ENCODE measurements around the gene FIZ1. TPM values are rescaled to one million over a fixed set of nuclear protein-coding genes. Genes with fewer than 3 reads are reported as not detected.

Gene FIZ1
- 17.4 to 26.1 TPM (median 24.0 TPM) in 5 replicates for total RNA-seq (2022; extraction: Qiagen RNA extraction)

GRCh38 chr19:55599468-55599841 is at the start of gene FIZ1:
Gene FIZ1, minus strand, starts transcription at chr19:55599517. Its CDS starts 1,652 bp downstream, at chr19:55597865.

GRCh38 chr19:55647732-55648584 is 48.6 kb upstream of the FIZ1 start, which contains the start of gene CCDC106:
Gene CCDC106, plus strand, starts transcription at chr19:55648212. Its CDS starts 835 bp downstream, at chr19:55649047.

GRCh38 chr19:55643003-55643886 is 43.9 kb upstream of the FIZ1 start, which contains the start of gene ZNF581:
Gene ZNF581, plus strand, starts transcription at chr19:55643649. Its CDS starts 923 bp downstream, at chr19:55644572.

GRCh38 chr19:55640577-55641425 is 41.5 kb upstream of the FIZ1 start, which contains the start of gene ZNF580:
Gene ZNF580, plus strand, starts transcription at chr19:55641002. Its CDS starts 1,507 bp downstream, at chr19:55642509.

GRCh38 chr19:55624109-55625003 is 25.0 kb upstream of the FIZ1 start, which contains the start of gene ZNF784:
Gene ZNF784, minus strand, starts transcription at chr19:55624566. Its CDS starts 5 bp downstream, at chr19:55624561.

GRCh38 chr19:55605637-55606470 is 6.5 kb upstream of the FIZ1 start, which contains the start of gene ZNF865:
Gene ZNF865, plus strand, starts transcription at chr19:55605647. Its CDS starts 7,972 bp downstream, at chr19:55613619.

GRCh38 chr19:55599842-55600661 is 735 bp upstream of the FIZ1 start, which contains the start of gene ZNF524:
Gene ZNF524, plus strand, starts transcription at chr19:55600288. Its CDS starts 1,825 bp downstream, at chr19:55602113.

GRCh38 chr19:55580628-55581144 is 18.6 kb downstream of the FIZ1 start, which contains the start of gene ZNF579:
Gene ZNF579, minus strand, starts transcription at chr19:55580848. Its CDS starts 1,209 bp downstream, at chr19:55579639.

GRCh38 chr19:55545443-55545842 is 53.9 kb downstream of the FIZ1 start, which contains the start of gene SBK3:
Gene SBK3, minus strand, starts transcription at chr19:55545543. Its CDS starts 0 bp downstream, at chr19:55545543.

Other genes starting within 250 kb of the FIZ1 start
- 0.75 to 1.2 TPM (median 0.91 TPM) in 5 replicates for gene COX6B2, start 244.8 kb downstream of the FIZ1 start, total RNA-seq (2022; extraction: Qiagen RNA extraction)
- gene GARIN5B, start 236.3 kb downstream of the FIZ1 start, total RNA-seq (2022; extraction: Qiagen RNA extraction), result 0.08 to 0.22 TPM (median 0.15 TPM) in 5 replicates
- 8.4 to 11.3 TPM (median 8.6 TPM) in 5 replicates for gene IL11, start 229.1 kb downstream of the FIZ1 start, total RNA-seq (2022; extraction: Qiagen RNA extraction)
- 0.86 to 1.9 TPM (median 1.1 TPM) in 5 replicates for gene TMEM190, start 222.7 kb downstream of the FIZ1 start, total RNA-seq (2022; extraction: Qiagen RNA extraction)
- 2.4 to 7.0 TPM (median 4.2 TPM) in 5 replicates for gene TMEM238, start 215.2 kb downstream of the FIZ1 start, total RNA-seq (2022; extraction: Qiagen RNA extraction)
- 2,624 to 3,119 TPM (median 2,807 TPM) in 5 replicates for gene RPL28, start 213.6 kb downstream of the FIZ1 start, total RNA-seq (2022; extraction: Qiagen RNA extraction)
- 251 to 469 TPM (median 409 TPM) in 5 replicates for gene UBE2S, start 191.7 kb downstream of the FIZ1 start, total RNA-seq (2022; extraction: Qiagen RNA extraction)
- gene SHISA7, start 156.2 kb downstream of the FIZ1 start, total RNA-seq (2022; extraction: Qiagen RNA extraction), result 0.02 TPM in 2 of 5 replicates, not detected in the others
- 48.5 to 57.4 TPM (median 51.3 TPM) in 5 replicates for gene ISOC2, start 137.9 kb downstream of the FIZ1 start, total RNA-seq (2022; extraction: Qiagen RNA extraction)
- gene C19orf85, start 134.8 kb downstream of the FIZ1 start, total RNA-seq (2022; extraction: Qiagen RNA extraction), result 0.10 TPM in 1 of 5 replicates, not detected in the others
- 4.2 to 7.9 TPM (median 7.2 TPM) in 5 replicates for gene ZNF628, start 122.9 kb downstream of the FIZ1 start, total RNA-seq (2022; extraction: Qiagen RNA extraction)
- gene NAT14, start 114.3 kb downstream of the FIZ1 start, total RNA-seq (2022; extraction: Qiagen RNA extraction), result 39.2 to 42.7 TPM (median 40.7 TPM) in 5 replicates
- 0.28 to 0.84 TPM (median 0.58 TPM) in 5 replicates for gene SSC5D, start 111.1 kb downstream of the FIZ1 start, total RNA-seq (2022; extraction: Qiagen RNA extraction)
- gene SBK2, start 62.4 kb downstream of the FIZ1 start, total RNA-seq (2022; extraction: Qiagen RNA extraction), result 1.3 to 2.6 TPM (median 1.8 TPM) in 5 replicates
- gene SBK3, start 54.0 kb downstream of the FIZ1 start, total RNA-seq (2022; extraction: Qiagen RNA extraction), result 1.3 to 2.6 TPM (median 2.1 TPM) in 5 replicates
- gene ZNF579, start 18.7 kb downstream of the FIZ1 start, total RNA-seq (2022; extraction: Qiagen RNA extraction), result 21.6 to 43.3 TPM (median 36.5 TPM) in 5 replicates
- gene ZNF524, start 771 bp upstream of the FIZ1 start, total RNA-seq (2022; extraction: Qiagen RNA extraction), result 12.1 to 17.2 TPM (median 16.1 TPM) in 5 replicates
- 6.8 to 13.4 TPM (median 11.9 TPM) in 5 replicates for gene ZNF865, start 6.1 kb upstream of the FIZ1 start, total RNA-seq (2022; extraction: Qiagen RNA extraction)
- 4.7 to 6.7 TPM (median 5.4 TPM) in 5 replicates for gene ZNF784, start 25.0 kb upstream of the FIZ1 start, total RNA-seq (2022; extraction: Qiagen RNA extraction)
- 26.5 to 51.9 TPM (median 48.8 TPM) in 5 replicates for gene ZNF580, start 41.5 kb upstream of the FIZ1 start, total RNA-seq (2022; extraction: Qiagen RNA extraction)
- 37.3 to 44.0 TPM (median 42.8 TPM) in 5 replicates for gene ZNF581, start 44.1 kb upstream of the FIZ1 start, total RNA-seq (2022; extraction: Qiagen RNA extraction)
- gene CCDC106, start 48.7 kb upstream of the FIZ1 start, total RNA-seq (2022; extraction: Qiagen RNA extraction), result 12.0 to 20.4 TPM (median 19.0 TPM) in 5 replicates
- gene U2AF2, start 55.5 kb upstream of the FIZ1 start, total RNA-seq (2022; extraction: Qiagen RNA extraction), result 234 to 285 TPM (median 273 TPM) in 5 replicates
- gene EPN1, start 75.7 kb upstream of the FIZ1 start, total RNA-seq (2022; extraction: Qiagen RNA extraction), result 121 to 214 TPM (median 210 TPM) in 5 replicates
- gene NLRP9, start 138.9 kb upstream of the FIZ1 start, total RNA-seq (2022; extraction: Qiagen RNA extraction), result not detected in 5 replicates
- gene RFPL4A, start 159.6 kb upstream of the FIZ1 start, total RNA-seq (2022; extraction: Qiagen RNA extraction), result 0.61 to 1.2 TPM (median 0.88 TPM) in 5 replicates
- gene RFPL4AL1, start 169.6 kb upstream of the FIZ1 start, total RNA-seq (2022; extraction: Qiagen RNA extraction), result 0.12 to 0.13 TPM in 2 of 5 replicates, not detected in the others
- gene NLRP11, start 232.5 kb upstream of the FIZ1 start, total RNA-seq (2022; extraction: Qiagen RNA extraction), result 0.04 TPM in 1 of 5 replicates, not detected in the others
- gene NLRP4, start 237.0 kb upstream of the FIZ1 start, total RNA-seq (2022; extraction: Qiagen RNA extraction), result not detected in 5 replicates